Left renal pelvis (tissue), 4 donors: ENCODE results near the gene TTC7B. TPM values are rescaled to one million over a fixed set of nuclear protein-coding genes. Genes with fewer than 3 reads are reported as not detected.

Experiments
- DNase-seq, 4 donors: peaks; one replicate each; pipeline ENCODE4 v3.0.0-alpha.2; 2013; ENCODE audit warnings: low read depth in 4 of 4, low spot score in 3 of 4
- polyA plus RNA-seq, 4 donors: library from polyadenylated mRNA; unstranded; fragments of 120-200 nt; gene quantifications; one replicate each; pipeline ENCODE4 v1.2.1, GENCODE V29; 2013; ENCODE audit not compliant: insufficient read length in 4 of 4

The TTC7B gene
- polyA plus RNA-seq, 4 donors, result 35.3 to 49.1 (median 47.4) TPM

DNA sequence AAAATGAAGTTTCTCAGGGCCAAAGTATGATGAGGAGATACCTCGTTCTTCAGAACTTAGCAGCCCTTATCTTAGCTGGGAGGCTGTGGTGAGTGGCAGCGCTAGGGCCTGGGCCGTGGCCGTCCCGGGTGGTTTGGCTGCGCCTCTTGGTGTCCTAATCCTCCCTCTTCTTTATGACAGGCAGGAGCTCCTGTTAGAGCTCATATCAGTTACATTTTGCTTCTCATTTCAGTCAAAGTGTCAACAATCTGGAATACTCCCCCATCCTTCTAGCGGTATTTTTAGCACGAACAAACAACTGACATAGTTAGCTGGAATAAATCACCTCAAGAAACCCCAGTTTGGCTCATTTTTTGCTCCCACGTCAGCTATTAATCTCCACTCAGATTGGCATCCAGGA is 188.8 kb downstream of the TTC7B start:
- DNase-seq, result peak in 2 of 4 donors; percentile 24 to 44

DNA sequence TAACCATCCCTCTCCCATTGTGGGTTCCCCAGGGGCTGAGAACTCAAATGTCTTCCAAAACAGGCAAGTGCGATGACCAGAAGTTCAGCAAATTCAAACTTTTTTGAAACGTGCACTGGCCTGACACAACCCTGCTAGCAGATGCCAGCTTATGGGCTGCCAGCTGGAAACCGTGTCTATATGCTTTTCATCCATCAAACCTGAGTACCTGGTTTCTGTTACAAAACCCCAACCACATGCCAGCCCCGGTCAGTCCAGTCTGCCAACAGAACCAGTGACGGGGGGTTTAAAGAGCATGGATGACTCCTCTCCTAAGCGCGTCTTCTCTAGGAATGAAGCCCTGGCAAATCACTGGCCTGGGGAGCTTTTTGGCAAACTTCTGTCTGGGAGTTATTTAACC is 189.7 kb downstream of the TTC7B start:
- DNase-seq, result no peak

DNA sequence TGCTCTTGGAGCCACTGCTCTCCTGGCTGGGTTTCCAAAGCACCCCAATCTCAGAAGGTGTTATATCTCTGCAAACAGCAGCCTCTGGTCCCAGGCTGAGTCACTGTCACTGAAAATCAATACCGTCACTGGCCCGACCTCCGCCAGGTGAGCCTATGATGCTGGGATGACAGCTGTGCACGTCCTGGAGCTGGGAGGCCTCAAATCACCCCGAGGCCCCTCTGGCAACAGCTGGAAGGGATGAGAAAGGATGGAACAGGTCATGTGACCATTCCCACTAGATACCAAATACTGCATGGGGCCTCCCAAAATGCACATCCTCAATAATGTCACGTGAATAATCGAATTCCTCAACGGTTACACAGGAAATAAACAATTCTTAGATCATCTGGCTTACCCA is 190.8 kb downstream of the TTC7B start:
- no peak for DNase-seq

DNA sequence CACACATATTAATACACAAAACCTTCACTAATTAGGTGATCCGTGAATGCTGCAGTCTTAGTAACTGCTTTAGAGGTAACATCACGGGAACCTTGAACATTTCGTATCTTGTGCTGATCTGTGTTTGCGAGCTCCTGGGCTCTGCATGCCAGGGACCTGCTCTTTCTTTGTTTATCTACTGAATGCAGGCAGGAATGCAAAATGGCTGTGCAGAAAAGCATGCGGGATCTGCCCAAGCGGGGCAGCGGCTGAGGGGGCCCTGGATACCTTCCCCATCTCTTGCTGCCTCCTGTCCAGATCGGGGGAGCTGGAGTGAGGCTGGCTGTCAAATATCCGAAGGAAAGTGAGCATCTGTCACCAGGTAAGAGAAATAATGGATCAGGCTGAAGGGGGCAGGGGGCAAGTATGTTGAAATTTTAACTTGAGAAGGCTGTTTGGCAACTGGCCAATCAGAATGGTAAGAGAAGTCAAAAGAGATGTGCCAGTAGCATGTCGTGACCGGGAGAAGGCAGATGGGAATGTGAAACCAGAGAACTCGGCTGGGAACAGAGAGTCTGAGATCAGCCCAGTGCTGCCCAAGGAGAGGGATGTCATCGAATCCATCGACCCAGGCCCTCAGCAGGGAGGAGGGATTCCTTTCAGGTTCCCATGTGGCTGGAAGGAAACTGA is 191.4 kb downstream of the TTC7B start:
- DNase-seq, result no peak

DNA sequence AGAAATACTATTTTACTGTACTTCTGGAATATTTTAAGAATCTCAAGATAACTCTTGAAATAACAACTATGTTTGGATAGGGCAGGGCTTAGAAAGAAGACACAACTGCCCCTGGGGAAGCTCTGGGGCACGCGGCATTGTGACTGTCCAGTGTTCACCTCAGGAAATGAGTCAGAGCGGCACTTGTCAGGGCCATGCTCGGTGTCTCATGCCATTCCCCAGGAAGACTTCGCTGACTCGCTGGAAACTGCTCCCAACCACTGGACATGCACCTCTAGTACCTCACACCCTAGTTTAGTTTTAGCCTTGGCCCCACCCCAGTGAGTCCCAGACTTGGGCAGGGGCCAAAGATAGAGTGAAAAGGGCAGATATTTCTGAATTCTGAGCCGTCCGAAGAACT is 192.0 kb downstream of the TTC7B start:
- no peak for DNase-seq

DNA sequence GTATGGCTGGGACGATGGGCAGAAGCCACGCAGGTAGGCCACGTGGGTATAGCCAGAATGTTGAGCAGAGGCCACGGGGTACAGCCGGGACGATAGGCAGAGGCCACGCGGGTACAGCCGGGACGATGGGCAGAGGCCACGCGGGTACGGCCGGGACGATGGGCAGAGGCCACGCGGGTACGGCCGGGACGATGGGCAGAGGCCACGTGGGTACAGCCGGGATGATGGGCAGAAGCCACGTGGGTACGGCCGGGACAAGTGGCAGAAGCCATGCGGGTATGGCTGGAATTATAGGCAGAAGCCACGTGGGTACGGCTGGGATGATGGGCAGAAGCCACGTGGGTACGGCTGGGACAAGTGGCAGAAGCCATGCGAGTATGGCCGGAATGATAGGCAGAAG is 195.0 kb downstream of the TTC7B start:
- DNase-seq, result no peak

DNA sequence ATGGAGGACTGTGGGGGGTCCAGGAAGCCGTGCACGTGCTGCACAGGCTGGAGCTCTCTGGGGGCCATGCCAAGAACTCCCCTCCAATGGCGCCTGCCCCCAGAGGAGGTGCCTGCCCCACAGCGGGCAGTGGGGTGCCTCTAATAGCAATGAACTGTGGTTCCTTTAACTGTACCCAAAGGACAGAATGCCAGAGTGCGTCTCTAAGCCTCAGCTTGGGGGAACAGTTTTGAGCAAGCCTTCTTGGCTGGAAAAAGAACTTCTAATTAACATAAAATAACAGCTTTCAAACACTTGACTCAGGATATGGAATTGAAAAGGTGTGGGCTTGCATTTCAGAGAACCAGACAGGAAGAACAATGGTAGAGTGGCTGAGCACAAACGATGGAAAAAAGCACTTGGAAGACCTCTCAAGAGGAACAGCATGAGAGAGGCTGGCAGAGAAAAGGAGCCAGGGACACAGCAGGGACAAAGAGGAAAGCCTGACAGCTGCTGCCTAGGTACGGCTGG is 195.6 kb downstream of the TTC7B start:
- no peak for DNase-seq

DNA sequence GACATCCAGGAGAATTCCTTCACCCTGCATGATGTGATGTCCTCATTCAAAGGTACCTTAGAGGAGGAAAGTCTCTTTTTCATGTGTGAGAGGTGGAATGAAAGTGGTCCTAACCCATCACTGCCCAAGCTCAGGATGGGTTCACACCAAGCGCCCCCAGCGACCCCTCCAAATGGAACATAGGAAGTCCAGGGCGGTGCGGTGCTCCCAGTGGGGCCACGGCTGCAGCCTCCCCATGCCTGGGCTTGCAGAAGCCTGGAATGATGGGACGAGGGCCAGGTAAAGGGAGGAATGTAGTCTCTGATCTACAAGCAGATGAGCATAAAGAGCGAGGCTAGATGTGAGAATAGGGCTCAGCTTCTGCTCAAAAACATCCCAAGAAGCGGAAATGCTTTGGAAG is 196.3 kb downstream of the TTC7B start:
- no peak for DNase-seq

DNA sequence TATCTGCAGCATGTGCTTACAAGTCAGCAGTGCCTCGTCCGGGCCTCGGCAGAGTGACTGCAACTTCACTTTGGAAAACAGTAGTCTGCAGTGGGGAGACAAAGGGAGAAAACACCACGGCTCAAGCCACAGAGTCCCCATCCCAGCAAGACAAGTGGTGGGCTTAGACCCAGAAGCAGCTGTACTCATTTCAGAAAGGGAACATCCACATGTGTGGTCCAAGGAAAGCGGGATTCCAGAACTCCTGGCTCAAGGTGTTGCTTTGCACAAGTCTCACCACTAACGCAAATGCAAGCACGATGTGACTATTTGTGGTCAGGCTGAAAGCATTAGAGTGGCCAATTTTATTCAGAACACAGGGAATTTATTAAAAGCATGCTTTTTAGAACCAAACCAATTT is 198.3 kb downstream of the TTC7B start:
- no peak for DNase-seq

DNA sequence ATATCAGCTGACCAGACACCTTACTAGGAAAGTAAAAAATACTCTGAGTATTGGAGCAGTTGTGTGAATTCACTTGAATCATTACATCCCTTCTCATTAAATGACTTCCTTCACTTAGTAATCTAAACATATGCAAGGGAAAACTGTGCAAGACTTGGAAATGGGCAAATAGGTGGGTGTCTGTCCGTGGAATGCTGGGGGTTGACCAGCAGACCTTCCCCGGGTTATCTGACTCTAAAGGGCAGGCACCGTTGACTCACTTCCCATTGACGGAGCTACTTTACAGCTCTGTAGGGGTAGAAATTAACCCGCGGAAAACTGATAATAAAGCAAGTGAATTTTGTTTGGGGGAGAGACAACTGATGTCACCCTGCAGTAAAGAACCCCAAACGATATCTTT is 199.3 kb downstream of the TTC7B start:
- no peak for DNase-seq

DNA sequence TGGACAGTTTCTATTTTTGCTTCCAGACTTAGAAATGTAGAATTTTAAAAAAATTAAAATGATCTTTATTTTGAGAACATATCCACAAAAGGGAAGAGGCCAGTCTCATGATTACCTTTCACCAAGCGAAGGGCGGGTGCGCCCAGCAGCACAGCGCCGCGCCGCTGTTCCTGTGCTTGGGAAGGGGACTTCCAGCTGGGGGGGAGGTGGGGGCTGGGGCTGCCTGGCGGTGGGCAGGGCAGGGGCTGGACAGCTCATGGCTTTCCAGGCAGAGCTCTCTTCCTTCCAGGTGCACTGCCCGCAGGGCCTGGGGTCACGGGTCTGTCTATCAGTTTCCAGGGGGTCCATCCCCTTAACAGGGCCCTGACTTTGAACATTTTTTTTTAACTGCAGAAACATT is 199.9 kb downstream of the TTC7B start:
- no peak for DNase-seq

DNA sequence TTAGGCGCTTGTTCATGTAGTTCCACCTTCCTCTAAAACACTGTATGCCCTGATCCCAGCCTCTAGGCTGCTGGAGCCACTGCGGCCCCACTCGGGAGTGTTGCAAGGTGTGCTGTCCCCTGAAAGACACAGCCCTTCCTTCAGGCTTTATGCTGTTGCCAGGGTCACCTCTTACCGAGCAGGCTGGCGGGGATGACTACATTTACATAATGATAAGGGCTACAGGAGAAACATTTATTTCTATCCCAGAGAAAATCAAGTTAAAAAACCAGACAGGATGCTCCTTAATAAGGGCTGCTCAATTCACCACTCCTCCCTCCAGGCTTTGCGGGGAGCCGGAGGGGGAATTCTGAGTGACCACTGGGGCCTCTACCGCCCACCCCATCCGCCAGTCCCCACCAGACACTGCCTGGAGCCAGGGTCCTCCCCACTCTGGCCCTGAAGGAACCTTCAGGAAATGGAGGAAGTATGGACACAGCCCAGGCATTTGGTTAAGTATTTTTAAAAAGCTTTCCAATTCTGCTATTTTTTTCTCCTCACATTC is 200.6 kb downstream of the TTC7B start:
- no peak for DNase-seq

DNA sequence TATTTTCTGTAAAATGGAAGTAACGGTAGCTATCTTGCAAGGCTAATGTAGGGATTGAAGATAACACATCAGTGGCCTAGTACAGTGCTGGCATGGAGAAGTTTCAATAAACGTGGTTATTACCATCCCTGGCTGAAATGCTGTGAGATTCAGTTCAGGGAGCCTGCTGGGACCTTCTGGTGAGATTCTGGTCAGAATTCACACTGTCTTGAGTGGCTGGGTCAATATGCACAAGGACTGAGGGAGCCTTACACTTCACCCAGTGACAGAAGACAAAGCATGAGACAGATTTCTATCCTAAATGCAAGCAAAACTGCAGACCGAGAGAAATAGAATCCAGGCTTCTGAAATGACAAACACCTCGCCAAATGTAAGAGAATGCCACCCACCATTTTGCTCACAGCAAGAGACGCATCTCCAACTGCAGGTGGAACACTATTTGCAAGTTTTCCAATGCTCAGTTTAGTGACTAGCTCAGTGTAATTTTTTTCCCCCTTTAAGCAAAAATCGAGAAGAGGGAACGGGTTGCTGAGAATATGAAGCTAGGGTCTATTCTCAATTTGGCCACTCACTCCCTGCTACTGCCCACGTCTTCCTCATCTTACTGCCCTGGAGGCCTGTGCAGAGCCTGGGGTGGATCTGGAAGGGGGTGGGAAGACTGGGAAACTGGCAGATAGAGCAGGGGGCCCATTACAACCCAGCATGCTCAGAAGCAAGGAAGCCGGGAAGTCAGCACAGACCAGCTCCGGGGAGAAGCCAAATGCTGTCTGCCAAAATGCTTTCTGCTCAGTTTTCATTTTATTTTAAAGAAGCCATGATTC is 201.3 kb downstream of the TTC7B start:
- no peak for DNase-seq

DNA sequence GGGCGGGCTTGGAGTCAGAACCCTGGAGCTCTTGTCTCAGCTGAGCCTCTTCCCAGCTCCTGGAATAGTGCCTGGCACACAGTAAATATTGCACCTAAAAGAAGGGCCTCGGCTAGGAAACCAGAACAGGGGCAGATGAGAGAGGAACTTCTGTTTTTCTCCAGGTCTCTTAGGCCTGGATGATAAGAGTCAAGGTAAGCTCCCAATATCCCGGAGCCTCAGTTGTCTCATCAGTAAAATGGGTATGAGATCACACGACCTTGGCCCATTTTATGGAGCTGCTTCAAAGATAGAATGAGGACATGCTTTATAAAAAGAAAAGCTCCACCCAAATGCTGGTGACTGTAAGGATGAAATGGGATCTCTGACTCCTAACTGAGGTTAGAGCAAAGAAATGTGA is 202.2 kb downstream of the TTC7B start:
- no peak for DNase-seq

DNA sequence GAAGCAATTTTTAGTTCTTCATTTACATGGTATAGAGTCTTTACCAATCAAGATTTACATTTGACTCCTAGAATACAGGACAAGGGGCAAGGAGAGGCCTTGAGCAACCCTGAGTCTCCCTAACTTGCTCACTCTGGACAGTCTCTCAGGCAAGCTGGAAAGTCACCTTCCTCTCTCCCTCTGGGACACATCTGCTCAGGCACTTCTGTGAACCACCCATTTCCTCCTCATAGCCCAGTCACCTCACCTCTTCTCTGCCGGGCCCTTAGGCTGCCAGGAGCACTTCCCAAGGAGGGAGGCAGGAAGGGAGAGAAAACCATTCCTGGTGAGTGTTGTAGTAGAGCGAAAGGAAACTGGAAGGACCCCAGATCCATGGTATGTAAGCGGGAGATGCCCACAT is 202.8 kb downstream of the TTC7B start:
- DNase-seq, result no peak

DNA sequence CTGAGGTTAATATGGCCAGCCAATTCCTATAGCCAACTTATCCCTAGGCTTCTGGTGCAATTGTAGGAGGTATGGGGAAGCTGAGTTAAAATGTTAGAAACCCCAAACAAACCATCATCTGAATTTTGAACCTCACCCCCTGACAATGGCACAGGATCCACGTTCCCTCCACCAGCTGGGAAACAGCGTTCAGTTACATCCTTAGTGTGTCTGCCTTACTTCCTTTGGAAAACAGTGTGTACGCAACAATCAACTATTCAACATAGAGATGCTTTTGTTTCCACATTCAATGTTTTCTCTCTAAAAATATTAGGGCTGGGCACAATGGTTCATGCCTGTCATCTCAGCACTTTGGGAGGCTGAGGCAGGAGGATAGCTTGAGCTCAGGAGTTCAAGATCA is 203.4 kb downstream of the TTC7B start:
- no peak for DNase-seq

DNA sequence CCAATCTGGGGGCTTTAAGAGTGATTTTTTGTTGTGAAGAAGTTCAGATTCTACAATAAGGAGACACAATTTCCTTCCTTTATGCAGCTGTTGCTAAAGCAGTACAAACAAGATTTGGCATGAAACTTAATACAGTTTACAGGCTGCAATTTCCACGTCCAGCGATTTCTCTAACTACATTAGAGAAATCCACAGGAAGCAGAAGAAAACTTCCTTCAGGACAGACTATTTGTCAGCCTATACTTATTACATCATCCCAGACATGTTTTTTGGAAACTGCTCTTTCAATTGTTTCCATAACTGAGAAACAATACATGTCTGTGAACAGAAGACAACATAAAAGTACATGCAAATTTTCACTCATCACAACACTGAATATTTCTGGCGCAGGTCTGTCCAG is 204.3 kb downstream of the TTC7B start:
- DNase-seq, result no peak

DNA sequence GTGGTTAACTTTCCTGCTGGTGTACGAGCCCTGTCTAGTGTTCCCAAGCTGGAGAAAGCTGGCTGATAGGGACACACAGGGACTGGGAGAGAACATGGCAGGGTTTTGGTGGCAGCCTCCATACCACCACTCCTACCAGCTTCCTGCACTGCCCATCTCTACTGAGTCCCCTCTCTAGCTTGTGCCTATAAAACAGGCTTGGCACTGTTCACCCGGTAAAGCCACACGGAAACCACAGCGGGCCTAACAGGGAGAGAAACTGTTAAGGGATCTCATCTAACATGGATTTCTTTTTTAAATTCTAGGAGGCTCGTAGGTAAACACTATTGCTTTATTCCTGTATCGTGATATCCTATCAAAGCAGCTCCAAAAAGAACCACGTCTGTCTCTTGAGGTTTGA is 204.7 kb downstream of the TTC7B start:
- DNase-seq, result no peak

DNA sequence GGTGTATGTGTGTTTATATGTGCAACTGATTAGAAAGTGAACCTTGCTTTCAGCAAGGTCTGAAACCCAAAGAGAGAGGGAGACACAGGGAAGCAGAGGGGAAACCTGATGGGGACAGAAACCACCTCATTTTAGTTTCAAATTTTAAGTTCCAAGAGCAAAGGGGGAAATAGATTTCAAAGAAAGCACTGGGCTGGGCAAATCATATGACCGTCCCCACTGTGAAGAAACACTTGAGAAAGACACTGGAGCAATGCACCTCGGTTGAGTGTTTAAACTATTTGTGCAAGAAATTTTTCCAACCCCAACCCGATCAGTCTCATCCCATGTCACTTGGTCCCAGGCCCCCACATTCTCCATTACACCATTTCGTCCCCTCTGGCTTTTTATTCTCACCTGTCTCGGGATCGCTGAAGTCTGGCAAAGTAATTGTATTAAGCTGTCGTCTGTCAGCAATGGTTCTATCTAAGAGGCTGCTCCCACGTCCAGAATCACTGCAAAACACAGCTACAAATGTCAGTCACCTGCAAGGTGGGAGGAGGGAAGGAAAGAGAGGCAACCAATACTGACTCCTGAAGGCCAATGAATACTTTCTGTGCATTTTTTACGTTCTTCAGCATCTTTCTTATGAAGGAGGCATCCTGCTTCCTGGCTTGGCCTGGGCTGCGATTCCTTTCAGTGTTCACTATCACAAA is 205.7 kb downstream of the TTC7B start:
- DNase-seq, result no peak

DNA sequence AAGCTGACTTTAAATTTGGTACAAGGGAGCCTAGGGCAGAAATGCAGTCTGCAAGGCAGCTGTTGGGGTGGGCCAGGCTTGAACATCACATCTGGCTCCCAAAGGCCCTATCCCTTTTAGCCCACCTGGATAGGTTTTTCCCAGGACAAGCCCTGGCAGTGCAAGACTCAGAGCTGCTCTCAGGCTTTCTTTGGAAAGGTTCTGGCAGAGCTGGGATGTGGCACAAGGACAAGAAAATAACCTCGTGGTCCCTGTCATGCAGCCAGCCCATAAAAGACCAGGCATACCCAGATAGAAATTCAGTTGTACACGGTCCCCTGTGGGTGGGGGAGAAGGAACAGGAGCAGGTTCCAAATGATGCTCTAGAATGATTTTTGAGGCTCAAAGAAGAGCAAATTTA is 206.9 kb downstream of the TTC7B start:
- no peak for DNase-seq

DNA sequence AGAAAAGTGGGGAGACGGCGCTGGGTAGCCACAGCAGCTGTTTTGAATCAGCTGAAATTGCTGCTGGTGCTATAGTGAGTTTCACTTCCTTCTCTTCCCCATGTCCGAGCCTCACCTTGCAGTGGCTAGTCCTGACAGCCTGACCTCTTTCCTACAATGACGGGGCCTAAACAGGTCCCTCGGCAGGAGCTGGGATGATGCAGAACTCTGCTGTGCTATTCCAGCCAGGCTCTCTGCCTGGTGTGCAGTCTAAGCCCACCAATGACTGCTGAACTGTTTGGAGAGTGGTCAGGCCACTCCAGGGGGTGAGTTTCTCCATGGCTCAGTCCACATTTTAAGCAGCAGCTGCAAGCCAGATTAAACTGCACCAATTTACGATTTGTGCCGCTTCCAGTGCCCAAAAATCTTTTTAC is 207.3 kb downstream of the TTC7B start:
- no peak for DNase-seq
